ENCODE data around the gene BCL2L1. TPM values are rescaled to one million over a fixed set of nuclear protein-coding genes. Genes with fewer than 3 reads are reported as not detected.

The BCL2L1 gene
- total and polyA plus RNA-seq, 2 donors (not counting 3 experiments of a cell fraction or from before 2014, with no cell fraction given): 78.0 to 101 TPM

GRCh38 chr20:31633339-31633914 lies 89.2 kb downstream of the BCL2L1 start:
- Histone ChIP-seq H3K4me3 (replicated peaks in 1 of 3; ENCODE audit: insufficient read depth in 1 of 3, low read depth in 1 of 3, low read length in 3 of 3) (no peak overlapping the region), H3K79me2 (ENCODE audit: control insufficient read depth, insufficient read depth, low read length) (no peaks in the 10 kb centered on the region), H3K27ac (ENCODE audit: insufficient read depth, low read depth, low read length) (no peak overlapping the region), H3K9me3 (replicated peaks; ENCODE audit: control insufficient read depth, insufficient read depth, low read length) (no peaks in the 10 kb centered on the region), H3K9me1 (replicated peaks; ENCODE audit: control insufficient read depth, extremely low read depth, insufficient read depth, low read length) (no peaks in the 10 kb centered on the region), H3K4me2 (ENCODE audit: insufficient read depth, low read length) (no peak overlapping the region), H3K4me1 (ENCODE audit: control insufficient read depth, extremely low read depth, insufficient read depth, low read length) (no peaks in the 10 kb centered on the region), H2AFZ (ENCODE audit: low read depth, low read length) (no peak overlapping the region), H3K36me3 (ENCODE audit: control insufficient read depth in 2 of 2, extremely low read depth in 1 of 2, insufficient read depth in 2 of 2, low read length in 2 of 2) (no peaks in the 10 kb centered on the region), H3K9ac (replicated peaks; ENCODE audit: extremely low read depth, insufficient read depth, low read length) (no peak overlapping the region), H4K20me1 (replicated peaks; ENCODE audit: control insufficient read depth, extremely low read depth, insufficient read depth, low read length) (no peaks in the 10 kb centered on the region), H3K27me3 (ENCODE audit: control insufficient read depth in 2 of 2, insufficient read depth in 2 of 2, low read length in 2 of 2) (peaks cover 3 to 5% of the 10 kb centered on the region in 2 experiments)
- no peak for FAIRE-seq
- dilution Hi-C loops (cut with MboI; ENCODE audit: extremely low pct_ligation_motif_present, low sequenced_read_pairs) (no loop called here), intact Hi-C loops (cut with micrococcal nuclease) (no loop called here)
- ChIA-PET CTCF (interaction anchor here (0.7 to 6.7 kb wide), 35 partner anchors 8 to 545 kb away, joined by 3 to 426 read pairs (median 6); partner anchors contain the start of genes BCL2L1 and TPX2), POLR2A (interaction anchor here (0.8 kb wide), 1 partner anchor 88 kb away, joined by 3 read pairs; no protein-coding TSS in a partner anchor)
- DNase-seq (ENCODE audit: low read depth, low spot score): no peak
- TF ChIP-seq MAX (IDR thresholded peaks at IDR 0.05; ENCODE audit: insufficient read depth, insufficient read length) (no peak), EZH2 (IDR thresholded peaks at IDR 0.05; ENCODE audit: borderline replicate concordance, low read depth, low read length, severe bottlenecking) (no peak), GATA2 (IDR thresholded peaks at IDR 0.05; ENCODE audit: insufficient read depth, insufficient read length, low read depth, low read length) (no peak), CTCF (IDR thresholded peaks at IDR 0.05; ENCODE audit: extremely low read depth in 1 of 2, insufficient read depth in 1 of 2, low read depth in 1 of 2, low read length in 2 of 2) (no peak), POLR2A (IDR thresholded peaks at IDR 0.05; ENCODE audit: low read depth, low read length) (no peak), POLR2AphosphoS5 (IDR thresholded peaks at IDR 0.05; ENCODE audit: insufficient read depth, low read depth, low read length) (no peak), MYC (IDR thresholded peaks at IDR 0.05; ENCODE audit: low read depth, low read length) (no peak), JUN (IDR thresholded peaks at IDR 0.05; ENCODE audit: borderline replicate concordance, insufficient read depth, insufficient read length, low read depth) (no peak), FOS (IDR thresholded peaks at IDR 0.05; ENCODE audit: borderline replicate concordance, insufficient read depth, low read length) (no peak)
- no TSS peak for BruUV-seq (replicated peaks)

Measured in endothelial cell of umbilical vein (primary cell).